ENCODE measurements around the gene GPX6. TPM values are rescaled to one million over a fixed set of nuclear protein-coding genes. Genes with fewer than 3 reads are reported as not detected.

Gene GPX6
- total and polyA plus RNA-seq, 10 of the 15 experiments (the other 5 are each of a cell fraction or from before 2014, with no cell fraction given): not detected

GRCh38 chr6:28537065-28537464 lies 21.5 kb upstream of the GPX6 start (continued):
- peak; percentile 42 for TF ChIP-seq ATF2 (IDR thresholded peaks at IDR 0.05; ENCODE audit: low read length)

- H3K4me2 ChIP-seq (ENCODE audit: control insufficient read depth, insufficient read depth): no peak overlapping the region
- H3K4me1 ChIP-seq (ENCODE audit: control insufficient read depth, insufficient read depth, low read length): peaks cover 3% of the 10 kb centered on the region; the same call in 1 of the 2 replicates
- TF ChIP-seq HDGF (IDR thresholded peaks at IDR 0.05) (no peak), SMAD1 (IDR thresholded peaks at IDR 0.05; ENCODE audit: low read depth, partially characterized antibody) (no peak), YY1 (IDR thresholded peaks at IDR 0.05; ENCODE audit: low read depth, low read length) (no peak), CEBPB (IDR thresholded peaks at IDR 0.05; ENCODE audit: borderline replicate concordance in 1 of 2, low read depth in 2 of 2, low read length in 2 of 2) (no peak), CREM (IDR thresholded peaks at IDR 0.05; ENCODE audit: low read depth) (no peak), ZNF274 (IDR thresholded peaks at IDR 0.05; ENCODE audit: insufficient read depth, insufficient read length) (no peak), EZH2 (IDR thresholded peaks at IDR 0.05; ENCODE audit: borderline replicate concordance, control insufficient read depth, low read depth, low read length) (no peak)
- no peak overlapping the region for H3K27ac ChIP-seq (ENCODE audit: control insufficient read depth, insufficient read depth)
- no TSS peak for BruUV-seq (replicated peaks)
- 25% methylated on average over 2 of the region's 2 CpGs for WGBS (ENCODE audit: insufficient coverage, insufficient replicate concordance, low lambda C conversion rate, missing lambda C conversion rate)
- H3K9ac ChIP-seq (ENCODE audit: control insufficient read depth, insufficient read depth, low read length): no peak overlapping the region
- no peaks in the 10 kb centered on the region for H3K36me3 ChIP-seq (ENCODE audit: control insufficient read depth in 2 of 2, insufficient read depth in 2 of 2, low read length in 1 of 2)
- no peak for DNase-seq (ENCODE audit: low read depth, low spot score)
- ChIA-PET CTCF (interaction anchor here (1.3 kb wide), 1 partner anchor 52 kb away, joined by 3 read pairs; no protein-coding TSS in a partner anchor), SMC1A (ENCODE audit: uncharacterized antibody, unreplicated experiment) (no interaction called here), POLR2A (no interaction called here), RAD21 (ENCODE audit: unreplicated experiment) (no interaction called here)
- no peaks in the 10 kb centered on the region for H3K79me2 ChIP-seq (ENCODE audit: control insufficient read depth, insufficient read depth, low read length)
- intact Hi-C loops (cut with micrococcal nuclease; ENCODE audit: unreplicated experiment) (no loop called here), in situ Hi-C loops (cut with MboI) (no loop called here)
- no peak overlapping the region for H2AFZ ChIP-seq (ENCODE audit: control insufficient read depth, low read depth, low read length)
- H3K9me3 ChIP-seq (replicated peaks; ENCODE audit: control insufficient read depth, insufficient read depth, low read length): no peaks in the 10 kb centered on the region
- H3K4me3 ChIP-seq: no peak overlapping the region
- H3K27me3 ChIP-seq (replicated peaks in 1 of 2; ENCODE audit: control insufficient read depth in 2 of 2, insufficient read depth in 2 of 2, low read length in 1 of 2): no peaks in the 10 kb centered on the region
- no peaks in the 10 kb centered on the region for H4K20me1 ChIP-seq (ENCODE audit: control insufficient read depth, insufficient read depth)
- ATAC-seq: no peak
- no peak for FAIRE-seq
Observed at GRCh38 chr6:28534875-28535274, 19.3 kb upstream of the GPX6 start.

Measured in GM12878 (cell line).